SK-N-MC (cell line): ENCODE results near the gene EPHB3.

Experiments used
- EZH2 ChIP-seq: fragments of 200-600 bp; sonication (generic); IDR thresholded peaks from one replicate; pipeline ENCODE4 v1.6.1; 2017; ENCODE audit warnings: antibody characterized with exemption
- POLR2AphosphoS5 ChIP-seq: IDR thresholded peaks from 2 replicates; pipeline ENCODE4 v1.6.1; 2012; ENCODE audit warnings: mild to moderate bottlenecking, low read depth, low read length, borderline replicate concordance

DNA sequence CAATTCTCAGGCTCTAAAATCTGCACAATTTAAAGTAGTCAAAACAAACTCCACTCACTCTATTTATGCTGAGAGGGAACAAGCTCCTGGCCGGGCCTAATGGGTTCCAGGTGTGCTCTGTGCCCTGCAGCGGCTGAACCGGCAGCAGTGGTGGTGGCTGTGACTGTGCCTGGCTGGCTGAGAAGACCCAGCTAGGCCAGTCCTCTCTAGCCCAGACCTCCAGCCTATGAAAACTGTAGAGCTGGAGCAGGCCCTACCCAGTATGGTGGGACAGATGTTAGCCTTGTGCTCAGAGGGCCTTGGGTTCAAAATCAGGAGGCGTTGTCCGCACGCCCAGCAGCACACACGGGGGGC lies 37.0 kb downstream of the EPHB3 start:
- TF ChIP-seq POLR2AphosphoS5, result no peak
- no peak for TF ChIP-seq EZH2
